ENCODE results near the gene PARK7.

The PARK7 gene

DNA sequence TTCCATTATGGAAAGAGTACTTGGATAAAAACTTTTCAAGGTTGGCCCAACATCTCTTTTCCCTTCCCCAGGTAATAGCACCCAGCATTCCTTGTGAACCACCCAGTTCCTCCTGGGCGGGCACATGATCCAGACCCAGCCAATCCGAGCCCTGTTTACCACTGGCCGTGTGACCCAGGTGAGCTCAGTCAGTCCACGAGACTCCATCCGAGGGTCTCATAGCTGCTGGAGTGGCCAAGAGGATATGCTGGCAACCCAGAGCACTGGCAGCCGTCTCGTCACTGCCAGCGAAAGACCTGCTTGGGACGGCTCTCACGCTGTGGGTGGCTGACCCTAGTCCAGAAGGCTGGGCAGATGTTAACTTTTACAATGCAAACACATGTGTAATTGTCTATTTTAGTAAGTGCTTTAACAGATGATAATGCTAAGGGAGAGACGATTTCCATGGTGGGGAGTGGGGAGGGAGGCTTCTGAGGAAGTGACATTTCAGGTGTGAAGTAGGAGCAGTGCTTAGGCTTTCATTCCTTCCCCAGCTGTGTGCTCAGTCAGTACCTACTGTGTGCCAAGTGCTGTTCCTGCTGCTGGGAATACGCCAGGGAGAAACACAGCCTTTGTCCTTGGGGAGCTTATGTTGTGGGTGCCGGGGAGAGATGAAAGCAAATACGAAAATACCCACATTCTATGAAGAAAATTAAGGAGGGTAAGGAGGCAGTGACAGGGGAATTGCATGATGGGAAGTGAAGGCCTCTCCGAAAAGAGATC, 24.5 kb downstream of the PARK7 start:
- DNase-seq, result no peak

- no peak for DNase-seq
Observed at GRCh38 chr1:7987528-7987927, 26.0 kb downstream of the PARK7 start.

DNA sequence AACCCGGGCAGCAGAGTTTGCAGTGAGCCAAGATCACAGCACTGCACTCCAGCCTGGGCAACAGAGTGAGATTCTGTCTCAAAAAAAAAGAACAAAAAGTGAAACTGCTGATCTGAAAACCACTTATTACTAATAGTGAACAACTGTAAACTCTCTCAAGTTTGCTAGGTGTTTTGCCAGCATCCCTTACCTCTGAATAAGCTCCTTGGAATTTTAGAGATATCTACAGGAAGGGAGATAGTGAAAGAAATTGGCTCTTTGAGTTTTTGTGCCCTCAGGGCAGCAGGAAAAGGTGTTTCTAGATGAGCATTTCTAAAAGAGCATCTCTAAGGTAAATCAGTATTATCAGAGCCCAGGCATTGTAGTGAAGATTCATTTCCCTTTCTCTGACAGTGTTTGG, 27.1 kb downstream of the PARK7 start:
- DNase-seq, result no peak

GRCh38 chr1:7989762-7990428, 28.4 kb downstream of the PARK7 start:
- no peak for DNase-seq

DNA sequence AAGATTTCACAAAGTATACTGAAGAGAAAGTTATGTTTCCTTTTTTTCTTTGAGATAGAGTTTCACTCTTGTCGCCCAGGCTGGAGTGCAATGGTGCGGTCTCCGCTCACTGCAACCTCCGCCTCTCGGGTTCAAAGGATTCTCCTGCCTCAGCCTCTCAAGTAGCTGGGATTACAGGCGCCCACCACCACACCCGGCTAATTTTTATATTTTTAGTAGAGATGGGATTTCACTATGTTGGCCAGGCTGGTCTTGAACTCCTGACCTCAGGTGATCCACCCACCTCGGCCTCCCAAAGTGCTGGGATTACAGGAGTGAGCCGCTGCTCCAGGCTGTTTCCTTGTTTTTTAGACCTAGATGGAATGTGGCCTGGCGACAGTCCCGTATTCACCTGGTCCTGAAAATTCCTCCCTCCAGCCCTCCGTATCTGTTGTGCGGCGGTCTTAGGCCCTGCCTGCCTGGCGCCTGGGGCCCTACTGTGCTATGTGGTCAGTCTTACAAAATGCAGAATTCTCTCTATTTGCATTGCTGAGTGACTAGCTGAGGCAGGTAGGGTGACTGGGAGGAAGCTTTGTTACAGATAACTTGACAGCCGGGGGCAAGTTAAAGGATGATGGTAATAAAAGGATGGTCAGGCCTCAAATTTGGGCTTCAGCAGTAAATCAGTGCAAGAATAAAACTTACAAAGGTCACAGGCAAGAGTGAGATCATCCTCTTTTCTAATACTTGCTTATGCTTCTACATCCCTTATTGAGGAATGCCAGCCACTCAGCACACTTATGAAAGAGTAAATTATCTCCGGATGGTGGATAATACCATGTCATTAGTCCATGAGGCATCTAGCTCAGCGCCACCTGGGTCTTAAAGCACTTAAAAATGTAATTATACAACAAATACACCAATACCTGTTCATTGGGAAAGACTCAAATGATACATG, 30.3 kb downstream of the PARK7 start:
- DNase-seq, result no peak

DNA sequence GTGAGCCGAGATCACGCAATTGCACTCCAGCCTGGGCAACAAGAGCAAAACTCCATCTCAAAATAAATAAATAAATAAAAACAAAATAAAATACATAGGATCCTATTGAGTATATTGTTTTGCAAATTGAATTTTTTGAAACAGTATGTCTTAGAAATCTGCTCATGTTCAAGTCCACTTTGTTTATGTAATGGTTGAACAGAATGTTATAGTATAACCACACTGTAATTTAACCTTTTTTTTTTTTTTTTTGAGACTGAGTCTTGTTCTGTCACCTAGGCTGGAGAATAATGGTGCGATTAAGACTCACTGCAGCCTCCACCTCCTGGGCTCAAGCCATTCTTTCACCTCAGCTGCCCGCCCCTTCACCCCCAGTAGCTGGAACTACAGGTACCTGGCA, 31.4 kb downstream of the PARK7 start:
- no peak for DNase-seq

DNA sequence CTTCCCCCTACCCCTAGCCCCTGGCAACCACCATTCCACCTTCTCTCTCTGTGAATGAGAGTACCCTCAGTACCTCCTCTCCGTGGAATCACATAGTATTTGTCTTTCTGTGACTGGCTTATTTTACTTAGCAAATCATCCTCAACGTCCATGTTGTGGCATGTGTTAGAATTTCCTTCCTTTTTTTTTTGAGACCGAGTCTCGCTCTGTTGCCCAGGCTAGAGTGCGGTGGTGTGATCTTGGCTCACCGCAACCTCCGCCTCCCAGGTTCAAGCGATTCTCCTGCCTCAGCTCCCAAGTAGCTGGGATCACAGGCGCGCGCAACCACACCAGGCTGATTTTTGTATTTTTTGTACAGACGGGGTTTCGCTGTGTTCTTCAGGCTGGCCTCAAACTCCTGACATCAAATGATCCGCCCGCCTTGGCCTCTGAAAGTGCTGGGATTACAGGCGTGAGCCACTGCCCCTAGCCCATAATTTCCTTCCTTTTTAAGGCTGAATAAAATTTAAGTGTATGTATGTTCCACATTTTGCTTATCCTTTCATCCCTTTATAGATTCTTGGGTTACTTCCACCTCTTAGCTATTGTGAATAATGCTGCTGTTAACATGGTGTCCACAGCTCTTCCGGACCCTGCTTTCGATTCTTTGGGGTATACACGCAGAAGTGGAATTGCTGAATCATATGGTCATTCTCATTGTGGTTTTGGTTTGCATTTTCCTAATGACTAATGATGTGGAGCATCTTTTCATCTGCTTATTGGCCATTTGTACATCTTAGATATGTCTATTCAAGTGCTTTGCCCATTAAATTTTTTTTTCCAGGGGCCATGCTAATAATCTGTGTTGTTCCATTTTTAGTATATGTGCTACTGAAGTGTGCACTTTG, 32.3 kb downstream of the PARK7 start:
- DNase-seq, result peak; percentile 82

GRCh38 chr1:7994827-7995226, 33.3 kb downstream of the PARK7 start:
- DNase-seq, result no peak

DNA sequence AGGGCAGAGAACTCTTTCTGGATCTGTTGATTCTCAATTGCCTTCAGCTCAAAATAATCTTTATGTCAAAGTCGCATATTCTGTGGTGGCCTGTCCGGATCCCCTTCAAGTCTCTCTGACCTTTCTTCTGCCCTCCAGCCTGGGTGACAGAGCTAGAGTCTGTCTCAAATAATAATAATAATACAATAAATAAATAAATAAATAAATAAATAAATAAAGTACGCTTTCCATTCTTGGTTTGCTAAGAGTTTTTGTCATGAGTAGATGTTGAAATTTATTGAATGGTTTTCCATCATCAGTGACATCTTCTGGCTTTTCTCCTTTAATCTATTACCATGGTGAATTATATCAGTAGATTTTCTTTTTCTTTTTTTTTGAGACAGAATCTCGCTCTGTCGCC, 33.9 kb downstream of the PARK7 start:
- no peak for DNase-seq

GRCh38 chr1:8002329-8002910, 40.9 kb downstream of the PARK7 start:
- no peak for DNase-seq

DNA sequence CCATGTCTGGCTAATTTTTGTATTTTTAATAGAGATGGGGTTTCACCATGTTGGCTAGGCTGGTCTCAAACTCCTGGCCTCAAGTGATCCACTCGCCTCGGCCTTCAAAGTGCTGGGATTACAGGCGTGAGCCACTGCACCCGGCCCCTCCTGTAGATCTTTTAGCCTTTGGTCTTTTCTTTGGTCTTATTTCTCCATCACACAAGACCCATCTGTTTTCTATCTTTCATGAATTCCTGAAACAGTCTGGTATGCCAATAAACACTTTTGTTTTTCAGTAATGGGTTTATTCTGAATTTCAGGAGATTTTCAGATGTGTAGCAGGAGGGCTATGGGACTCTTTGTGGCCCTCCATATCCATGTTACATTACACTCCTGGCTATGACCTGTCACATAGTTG, 41.4 kb downstream of the PARK7 start:
- no peak for DNase-seq

DNA sequence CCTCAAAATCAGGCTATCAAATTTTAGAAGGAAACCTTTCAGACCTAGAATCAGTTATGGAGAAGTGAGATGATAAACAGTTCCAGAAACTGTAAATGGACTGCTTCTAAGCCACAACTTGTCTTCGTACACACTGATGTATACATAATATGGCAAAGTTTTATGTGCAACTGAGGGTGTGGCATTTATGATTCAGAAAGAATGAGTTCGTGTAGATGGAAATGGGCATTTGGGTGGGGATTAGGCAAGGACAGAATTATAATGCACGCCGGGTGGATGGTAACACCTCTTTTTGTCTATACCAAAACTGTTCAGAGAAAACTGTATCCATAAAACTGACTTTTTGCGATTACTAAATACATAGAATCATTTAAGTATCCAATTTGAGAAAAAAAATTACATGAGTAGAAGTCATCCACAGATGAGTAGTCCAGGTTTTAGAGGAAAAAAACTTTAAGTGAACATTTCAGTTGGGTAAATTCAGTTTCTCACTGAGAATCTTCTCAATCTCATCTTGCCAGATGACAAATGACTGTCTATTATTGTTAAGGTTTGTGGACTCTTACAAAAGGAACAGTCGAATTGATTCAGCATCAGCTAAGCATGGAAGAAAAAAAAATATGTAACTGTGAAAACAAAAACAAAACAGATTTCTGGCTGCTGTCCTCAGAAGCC, 42.1 kb downstream of the PARK7 start:
- no peak for DNase-seq

GRCh38 chr1:8004113-8004802, 42.7 kb downstream of the PARK7 start:
- DNase-seq, result no peak

DNA sequence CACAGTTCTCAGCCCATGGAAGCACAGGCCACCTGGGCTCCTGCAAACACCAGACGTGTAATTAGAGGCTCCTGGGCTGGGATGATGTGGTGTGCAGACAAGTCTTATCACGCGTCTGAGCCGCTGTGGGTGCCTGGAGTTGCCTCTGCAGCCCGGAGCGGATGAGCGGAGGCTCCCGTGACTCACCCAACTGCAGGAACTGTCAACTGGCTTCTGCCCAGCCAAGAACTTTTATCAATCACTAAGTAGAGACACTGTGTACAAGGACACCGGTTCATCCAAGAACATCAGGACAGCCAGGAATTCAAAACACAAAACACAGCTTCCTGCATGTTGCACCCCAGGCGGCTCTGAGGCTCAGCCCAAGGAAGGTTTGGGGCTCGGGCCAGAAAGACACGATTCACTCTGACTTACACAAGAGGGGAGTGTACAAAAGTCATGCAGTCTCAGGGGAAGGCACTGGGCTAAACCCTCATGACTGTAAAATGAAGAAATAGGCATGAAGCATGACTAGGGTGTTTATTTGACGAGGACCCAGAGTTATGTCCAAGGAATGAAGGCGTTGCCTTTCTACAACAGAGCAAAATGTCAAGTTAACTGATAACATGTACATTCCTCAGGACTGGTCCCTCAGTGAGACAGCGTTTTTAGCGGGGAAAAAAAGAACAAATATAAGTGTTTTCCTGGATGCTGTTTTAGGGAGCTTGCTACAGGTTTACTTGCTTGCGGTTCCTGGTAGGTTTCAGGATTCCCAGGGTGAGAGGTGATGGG, 43.5 kb downstream of the PARK7 start:
- DNase-seq, result peak; percentile 97

GRCh38 chr1:8006037-8006963, 44.8 kb downstream of the PARK7 start:
- DNase-seq, result no peak

- DNase-seq, result no peak
Observed at GRCh38 chr1:8009043-8010002, 47.8 kb downstream of the PARK7 start.

DNA sequence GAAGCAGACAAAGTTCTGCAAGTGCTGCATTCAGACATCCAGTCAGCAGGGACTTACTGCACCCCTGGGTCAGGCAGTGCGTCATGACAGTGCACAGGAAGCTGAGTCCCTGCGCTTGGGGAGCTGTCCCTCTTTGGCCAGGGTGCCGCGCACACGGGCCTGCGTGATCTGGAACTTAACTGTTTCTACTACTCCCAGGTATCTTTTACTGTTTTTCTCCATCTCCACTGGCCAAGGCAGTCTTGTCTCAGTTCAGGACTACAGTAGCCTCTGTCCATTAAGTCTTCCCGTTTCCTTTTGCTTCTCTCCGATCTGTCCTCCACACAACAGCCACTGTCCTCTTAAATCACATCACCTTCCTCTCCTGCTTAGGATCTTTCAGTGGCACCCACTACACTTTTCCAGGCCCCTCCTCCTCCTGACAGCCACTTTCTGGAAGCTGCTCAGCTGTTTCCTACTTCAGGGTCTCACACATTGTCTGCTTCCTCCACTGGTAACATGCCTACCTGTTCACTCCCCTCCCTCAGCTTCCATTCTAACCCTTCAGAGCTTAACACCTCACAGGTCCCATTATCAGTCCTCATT, 48.7 kb downstream of the PARK7 start:
- no peak for DNase-seq

Data from HCEC 1CT (cell line).